HG03457 (cell line): ENCODE measurements around the gene CRTC3.
"Not testable (repeated sequence)": the region's sequence is repeated elsewhere in the genome, so short reads cannot be mapped to it uniquely, and the experiment has no call there.

Source experiments
- ATAC-seq: cut with Tn5 transposase; IDR thresholded peaks from one replicate; pipeline ENCODE4 v1.9.1; 2021; ENCODE audit warnings: moderate number of reproducible peaks; ENCODE audit not compliant: unreplicated experiment

CRTC3 gene

DNA sequence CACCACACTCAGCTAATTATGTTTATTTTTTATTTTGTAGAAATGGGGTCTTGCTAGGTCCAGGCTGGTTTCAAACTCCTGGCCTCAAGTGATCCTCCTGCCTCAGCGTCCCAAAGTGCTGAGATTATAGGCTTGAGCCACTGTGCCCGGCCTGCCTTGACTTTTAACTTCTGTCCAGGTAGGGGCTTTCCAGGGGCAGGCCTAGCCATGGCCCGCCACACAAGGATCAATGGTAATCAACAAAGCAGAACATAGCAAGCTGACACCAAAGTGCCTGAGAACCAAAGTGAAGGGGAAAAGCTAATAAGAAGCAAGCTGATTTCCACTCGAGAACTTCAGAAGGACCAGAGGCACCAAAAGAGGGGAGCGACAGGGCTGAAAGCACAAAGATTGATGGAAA is 9.4 kb upstream of the CRTC3 start:
- ATAC-seq = no peak

DNA sequence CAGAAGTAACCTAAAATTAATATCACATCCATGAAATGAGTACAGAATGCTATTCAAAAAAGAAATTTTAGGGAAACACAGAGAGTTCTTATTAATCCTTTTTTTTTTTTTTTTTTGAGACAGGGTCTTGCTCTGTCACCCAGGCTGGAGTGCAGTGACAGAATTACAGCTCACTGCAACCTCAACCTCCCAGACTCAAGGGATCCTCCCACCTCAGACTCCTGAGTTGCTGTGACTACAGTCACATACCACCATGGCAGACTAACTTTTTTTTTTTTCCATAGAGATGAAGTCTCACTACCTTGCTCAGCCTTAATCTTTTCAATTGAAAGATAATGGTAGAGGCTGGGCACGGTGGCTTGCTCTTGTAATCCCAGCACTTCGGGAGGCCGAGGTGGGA is 6.3 kb upstream of the CRTC3 start:
- ATAC-seq = no peak

DNA sequence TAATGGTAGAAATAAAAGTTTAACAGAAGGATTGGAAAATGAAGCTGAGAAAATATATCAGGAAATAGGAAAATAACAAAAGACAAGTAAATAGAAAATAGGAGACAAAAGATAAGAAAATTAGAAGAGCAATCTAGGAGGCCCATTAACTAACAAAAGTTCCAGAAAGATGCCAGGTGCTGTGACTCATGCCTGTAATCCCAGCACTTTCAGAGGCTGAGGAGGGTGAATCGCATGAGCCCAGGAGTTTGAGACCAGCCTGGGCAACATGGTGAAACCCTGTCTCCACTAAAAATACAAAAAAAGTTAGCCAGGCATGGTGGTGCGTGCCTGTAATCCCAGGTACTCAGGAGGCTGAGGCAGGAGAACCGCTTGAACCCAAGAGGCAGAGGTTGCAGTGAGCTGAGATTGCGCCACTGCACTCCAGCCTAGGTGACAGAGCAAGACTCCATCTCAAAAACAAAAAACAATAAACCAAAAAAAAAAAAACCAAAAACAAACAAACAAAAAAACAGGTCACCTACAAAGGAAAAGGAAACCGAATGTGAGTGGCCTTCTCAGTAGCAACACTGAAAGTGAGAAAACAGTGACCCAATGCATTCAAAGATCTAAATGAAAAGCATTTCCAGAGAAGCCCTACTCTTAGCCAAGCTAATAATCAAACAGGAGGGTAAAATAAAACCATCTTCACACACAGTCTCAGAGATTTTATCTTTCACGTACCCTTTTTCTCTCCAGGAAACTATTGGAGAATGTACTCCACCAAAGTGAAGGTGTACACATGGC is 5.5 kb upstream of the CRTC3 start:
- not testable (repeated sequence) for ATAC-seq

DNA sequence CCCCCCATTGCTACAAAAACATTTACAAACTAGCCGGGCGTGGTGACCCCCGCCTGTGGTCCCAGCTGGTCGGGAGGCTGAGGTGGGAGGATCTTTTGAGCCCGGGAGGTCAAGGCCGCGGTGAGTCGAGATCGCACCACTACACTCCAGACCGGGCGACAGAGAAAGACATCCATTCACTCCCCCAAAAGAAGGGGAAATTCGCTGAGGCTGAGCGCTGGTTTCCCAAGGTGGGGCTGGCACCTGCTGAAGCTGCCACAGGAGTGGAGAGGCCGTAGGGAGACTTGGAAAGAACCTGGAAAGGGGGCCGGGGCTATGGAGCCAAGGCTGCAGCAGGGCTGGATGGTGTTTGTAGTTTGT is 732 bp upstream of the CRTC3 start:
- no peak for ATAC-seq

DNA sequence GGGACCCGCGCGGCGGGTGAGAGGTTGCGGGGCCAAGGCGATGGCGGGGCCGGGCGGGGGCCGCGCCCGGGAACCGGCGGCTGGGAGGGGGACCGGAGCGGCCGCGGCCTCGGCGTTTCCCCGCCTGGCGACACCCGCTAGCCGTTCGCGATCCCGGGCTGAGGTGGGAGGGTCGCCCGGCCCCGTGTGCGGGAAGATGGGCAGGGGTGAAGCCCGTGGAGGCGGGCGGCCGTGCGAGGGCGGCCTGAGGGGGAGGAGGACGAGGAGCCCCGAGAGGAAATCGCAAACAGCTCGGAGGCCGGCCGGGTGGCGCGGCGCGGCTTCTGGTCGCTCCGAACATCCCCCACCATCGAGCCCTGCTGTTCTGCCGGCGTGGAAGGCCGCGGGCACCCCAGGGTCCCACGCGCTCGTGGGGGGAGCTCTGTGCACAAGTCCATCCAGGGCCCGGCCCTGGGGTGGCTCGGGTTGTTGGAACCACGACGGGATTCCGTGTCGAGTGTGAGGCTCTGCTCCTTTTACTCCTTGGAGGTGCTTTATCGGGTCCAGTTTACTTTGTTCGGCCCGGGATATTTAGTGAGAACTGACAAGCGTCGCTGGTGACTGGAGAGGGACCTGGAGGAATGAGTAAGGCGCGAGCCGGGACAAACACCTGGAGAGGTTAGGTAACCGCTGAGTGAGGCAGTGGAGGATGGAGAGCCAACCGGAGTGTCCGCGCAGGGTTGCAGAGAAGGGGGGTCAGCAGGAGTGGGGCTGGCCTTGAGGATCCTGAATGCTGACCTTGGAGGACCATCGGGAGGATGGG is 728 bp downstream of the CRTC3 start:
- ATAC-seq = peak; percentile 27

DNA sequence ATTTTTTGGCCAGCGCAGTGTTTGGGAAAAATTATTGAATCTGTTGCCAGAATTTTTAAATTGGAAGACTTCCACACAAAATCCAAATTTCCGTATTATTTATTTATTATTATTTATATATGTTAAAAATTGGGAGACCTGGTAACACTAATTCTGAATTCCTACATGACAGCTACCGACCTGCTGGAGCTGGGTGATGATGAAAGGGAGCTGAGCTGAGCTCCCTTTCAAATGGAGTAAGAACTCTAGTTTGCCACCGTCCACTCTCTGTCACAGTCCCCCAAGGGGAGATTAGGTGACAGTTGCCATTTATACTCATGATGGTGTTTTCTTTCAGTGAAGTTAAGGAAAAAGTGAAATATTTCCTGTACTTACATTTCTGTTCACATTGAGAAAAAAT is 1.4 kb downstream of the CRTC3 start:
- no peak for ATAC-seq

DNA sequence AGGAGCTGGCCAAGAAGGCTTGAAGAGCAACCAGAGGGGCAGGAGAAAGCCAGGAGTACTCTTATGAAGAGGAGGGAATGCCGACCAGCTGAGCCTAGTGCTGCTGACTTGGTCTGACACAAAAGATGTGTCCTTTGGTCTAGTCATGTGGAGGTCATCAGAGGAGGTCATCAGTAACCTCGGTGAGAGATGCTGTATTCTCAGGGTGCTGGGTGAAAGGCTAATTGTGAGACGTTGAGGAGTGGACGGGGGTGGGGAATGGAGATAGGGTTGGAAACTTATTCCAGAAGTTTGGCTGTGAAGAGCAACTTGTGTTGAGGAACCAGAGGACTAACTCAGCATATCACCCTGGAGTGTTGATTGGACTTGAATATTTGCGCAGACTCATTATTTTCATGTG is 5.5 kb downstream of the CRTC3 start:
- ATAC-seq = no peak

DNA sequence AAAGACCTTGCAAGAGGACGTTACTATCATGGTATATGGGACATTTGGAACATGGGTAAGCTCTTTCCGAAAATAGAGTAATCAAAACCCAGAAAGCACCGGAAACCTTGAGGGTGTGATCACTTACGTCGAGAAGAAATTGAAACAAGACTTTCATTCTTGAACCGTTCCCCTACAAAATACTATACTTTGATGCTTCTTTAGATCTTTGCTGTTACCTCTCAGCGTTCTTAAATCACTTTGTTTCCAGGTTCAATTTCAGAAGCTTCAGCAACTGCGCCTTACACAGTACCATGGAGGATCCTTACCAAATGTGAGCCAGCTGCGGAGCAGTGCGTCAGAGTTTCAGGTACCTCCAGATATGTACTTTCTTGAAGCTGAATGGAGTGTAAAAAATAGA is 10.1 kb downstream of the CRTC3 start:
- no peak for ATAC-seq

DNA sequence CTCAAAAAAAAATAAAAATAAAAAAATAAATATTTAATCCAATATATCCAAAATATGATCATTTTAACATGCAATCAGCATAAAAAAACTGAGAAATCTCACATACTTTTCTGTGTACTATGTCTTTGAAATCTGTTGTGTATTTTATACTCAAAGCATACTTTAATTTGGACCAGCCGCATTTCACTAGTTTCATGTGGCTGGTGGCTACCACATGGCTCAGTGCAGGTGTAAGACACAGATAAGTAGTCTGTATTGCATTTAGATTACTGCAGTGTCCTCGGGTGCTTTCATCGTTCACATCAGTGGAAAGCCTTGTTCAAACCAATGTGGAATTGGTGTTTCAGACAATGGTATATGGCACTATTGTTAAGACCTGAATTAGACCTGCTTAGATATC is 11.0 kb downstream of the CRTC3 start:
- no peak for ATAC-seq

DNA sequence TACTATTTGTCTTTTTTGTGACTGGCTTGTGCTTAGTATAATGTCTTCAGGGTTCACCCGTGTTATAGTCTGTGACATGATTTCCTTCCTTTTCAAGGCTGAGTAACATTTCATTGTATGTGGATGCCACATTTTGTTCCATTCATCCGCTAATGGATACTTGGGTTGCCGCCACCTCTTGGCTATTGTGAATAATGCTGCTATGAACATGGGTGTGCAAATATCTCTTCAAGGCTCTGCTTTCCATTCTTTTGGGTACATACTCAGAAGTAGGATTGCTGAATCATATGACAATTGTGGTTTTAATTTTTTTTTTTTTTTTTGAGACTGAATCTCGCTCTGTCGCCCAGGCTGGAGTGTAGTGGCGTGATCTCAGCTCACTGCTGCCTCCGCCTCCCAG is 15.4 kb downstream of the CRTC3 start:
- ATAC-seq = no peak

DNA sequence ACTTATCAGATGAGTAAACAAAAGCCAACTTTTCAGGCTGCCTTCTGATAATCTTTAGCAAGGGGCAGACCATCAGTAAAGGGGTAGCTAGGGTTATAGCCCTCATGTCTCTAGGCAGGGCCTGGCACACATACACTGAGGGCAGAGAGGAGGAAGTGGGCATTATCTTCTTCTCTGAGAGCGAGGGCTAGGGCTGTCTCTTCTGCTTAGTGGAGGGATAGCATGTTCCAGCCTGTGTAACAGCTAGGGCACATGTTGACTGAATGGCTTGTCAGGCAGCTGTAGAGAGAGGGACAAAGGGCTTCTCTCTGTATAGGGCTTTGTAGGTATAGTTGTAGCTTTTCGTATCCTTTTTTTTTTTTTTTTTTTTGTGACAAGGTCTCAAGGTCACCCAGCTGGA is 17.8 kb downstream of the CRTC3 start:
- no peak for ATAC-seq

DNA sequence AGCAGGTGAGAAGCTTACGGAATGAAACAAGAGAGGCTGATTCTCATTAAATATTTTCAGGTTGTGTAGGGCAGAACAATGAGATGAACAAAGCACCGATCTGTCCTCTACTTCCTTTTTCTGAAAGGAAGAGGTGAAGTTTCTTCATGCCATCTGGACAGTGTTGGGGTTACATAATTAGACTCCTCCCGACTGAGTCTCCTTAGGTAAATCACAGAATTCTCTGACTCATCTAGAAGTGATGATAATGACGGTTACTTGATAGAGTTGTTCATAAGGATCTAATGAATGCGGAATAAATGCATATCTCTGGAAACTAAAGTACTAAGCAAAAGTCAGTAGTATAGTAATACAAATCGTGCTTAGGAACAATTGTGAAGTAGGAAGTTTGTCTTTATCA is 21.2 kb downstream of the CRTC3 start:
- ATAC-seq = no peak

DNA sequence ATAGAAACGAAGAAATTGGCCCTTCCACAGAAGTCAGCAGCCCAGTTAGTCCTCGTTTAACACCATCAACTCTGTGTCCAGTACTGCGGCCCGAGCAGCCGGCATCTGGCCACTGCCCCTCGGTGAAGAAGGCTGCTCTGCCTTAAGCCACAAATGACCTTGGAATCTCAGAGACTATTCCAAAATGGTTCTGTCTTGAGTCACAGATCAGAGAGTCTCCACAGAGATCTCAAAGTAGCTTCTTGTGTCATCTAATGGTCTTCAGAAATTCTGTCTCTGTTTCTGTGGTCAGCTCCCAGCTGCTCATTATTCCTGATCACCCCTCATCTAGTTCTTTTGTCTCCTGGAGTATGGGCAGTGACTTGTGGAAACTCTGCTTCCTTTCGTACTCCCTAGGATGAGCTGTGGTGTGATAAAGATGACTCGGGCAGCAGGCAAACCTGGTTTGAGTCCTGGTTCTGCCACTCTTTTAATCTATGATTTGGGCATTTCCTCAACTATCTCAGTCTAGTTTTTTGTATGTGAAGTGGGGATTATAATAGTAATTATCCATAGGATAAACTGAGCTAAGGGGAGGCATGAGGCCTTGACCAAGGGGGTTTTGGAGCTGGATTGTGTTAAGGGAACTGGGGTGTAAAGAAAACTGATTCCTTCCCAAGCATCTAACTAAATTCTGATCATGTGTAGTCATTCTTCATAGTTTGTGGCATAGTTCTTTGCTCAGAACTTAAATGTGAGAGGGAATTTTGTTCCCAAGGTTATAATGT is 22.6 kb downstream of the CRTC3 start:
- no peak for ATAC-seq

DNA sequence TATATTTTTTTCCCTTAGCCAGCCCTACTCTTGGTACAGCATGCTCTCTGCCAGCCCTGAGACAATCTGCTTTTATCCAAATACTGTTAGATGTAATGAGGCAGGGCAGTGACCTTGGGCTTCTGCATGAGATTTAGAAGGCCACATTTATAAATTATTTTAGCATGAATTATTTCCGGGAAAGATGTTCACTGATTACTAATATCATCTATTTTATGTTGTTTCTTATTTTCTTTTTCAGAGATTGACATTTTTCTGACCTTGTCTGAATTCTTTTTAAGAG is 23.1 kb downstream of the CRTC3 start:
- no peak for ATAC-seq

DNA sequence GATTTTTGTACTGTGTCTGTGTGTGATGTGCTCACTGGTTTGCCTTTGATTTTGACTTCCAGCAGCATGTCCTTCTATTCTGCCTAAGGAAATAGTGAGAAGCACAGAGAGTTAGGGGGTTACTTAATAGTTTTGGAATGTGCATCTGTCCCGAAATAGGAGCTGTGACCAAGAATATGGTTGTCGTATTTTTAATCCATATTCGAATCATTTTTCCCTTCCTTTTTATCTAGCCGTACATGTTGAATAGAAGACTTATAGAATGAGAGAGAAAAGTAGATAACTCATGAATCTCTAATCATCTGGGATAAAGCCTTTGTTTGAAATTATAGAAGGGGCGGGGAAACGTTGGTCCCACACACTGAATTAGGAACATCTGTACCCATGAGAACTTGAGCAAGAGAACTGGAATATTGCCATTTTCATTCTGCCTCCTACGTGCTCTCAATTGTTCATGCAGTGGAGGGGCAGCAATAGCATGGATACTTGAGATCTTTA is 23.6 kb downstream of the CRTC3 start:
- ATAC-seq = no peak

DNA sequence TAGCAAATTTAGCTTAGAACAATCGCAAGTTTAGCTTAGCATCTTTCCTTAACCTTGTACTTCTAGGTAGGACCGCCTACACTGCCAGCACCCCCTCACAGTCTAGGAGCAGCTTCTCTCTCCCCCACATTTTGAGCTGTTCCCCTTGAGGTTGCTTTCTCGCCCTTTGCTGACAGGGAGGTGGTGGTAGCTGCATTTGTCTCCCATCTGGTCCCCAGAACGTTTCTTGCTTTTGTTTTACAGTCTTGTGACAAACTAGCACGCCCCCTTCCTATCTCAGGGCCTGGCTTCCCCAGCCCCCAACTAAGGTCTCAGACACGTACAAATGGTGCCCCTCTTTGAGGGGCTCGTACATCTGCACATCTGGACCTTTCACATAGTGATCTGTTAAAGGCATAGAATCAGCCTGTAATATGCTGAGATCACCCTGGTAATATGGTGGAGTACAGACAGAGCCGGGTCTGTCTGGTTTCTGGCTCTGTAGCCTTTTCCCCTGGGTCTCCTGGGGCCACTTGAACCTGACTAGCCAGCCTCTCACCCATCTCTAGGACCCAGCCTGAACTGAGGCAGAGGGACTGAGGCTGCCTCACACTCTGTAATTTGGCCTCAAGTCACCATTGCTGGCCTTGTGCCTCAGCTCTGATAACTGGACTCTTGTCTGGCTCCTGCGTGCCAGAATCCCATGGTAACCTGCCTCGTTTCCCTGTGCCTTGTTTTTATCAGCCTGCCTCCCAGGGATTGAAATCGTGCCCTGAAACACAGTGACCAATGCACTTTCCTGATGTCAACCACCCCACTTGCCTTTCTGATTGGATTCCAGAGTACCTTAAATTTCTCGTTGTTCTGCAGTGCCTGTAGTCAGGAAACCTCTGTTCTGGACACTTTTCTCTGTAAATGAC is 27.7 kb downstream of the CRTC3 start:
- no peak for ATAC-seq

DNA sequence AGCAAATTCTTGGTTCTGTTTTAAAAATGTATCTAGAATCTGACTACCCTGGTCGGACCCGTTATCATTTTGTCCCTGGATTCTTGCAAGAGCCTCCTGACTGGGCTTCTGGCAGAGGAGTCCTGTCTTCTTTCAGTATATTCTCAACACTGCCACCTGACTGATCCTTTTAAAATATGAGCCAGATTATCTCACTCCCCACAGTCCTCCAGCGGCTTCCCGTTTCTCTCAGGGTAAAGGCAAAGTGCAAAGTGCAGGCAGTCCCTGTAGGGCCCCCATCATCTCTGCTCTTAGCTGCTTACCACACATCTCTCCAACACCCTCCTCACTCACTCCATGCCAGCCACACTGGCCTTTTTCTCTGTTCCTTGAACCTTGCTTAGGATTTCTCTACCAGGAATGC is 28.4 kb downstream of the CRTC3 start:
- no peak for ATAC-seq

DNA sequence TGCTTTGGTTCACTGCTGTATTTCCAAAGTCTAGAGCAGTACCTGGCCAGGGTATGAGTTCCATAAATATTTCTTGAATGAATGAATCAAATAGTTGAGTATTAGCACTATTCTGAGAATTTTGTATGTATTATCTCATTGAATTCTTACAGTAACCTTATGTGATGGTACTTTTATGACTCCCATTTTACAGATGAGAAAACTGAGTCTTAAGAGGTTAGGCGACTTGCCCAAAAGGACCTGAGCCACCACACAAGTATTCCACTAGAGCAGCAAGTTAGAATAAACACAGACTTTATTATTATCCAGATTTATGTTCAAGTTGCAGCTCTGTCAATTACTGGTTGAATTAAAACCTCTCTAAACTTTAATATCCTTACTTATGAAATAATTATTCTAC is 29.4 kb downstream of the CRTC3 start:
- ATAC-seq = no peak

DNA sequence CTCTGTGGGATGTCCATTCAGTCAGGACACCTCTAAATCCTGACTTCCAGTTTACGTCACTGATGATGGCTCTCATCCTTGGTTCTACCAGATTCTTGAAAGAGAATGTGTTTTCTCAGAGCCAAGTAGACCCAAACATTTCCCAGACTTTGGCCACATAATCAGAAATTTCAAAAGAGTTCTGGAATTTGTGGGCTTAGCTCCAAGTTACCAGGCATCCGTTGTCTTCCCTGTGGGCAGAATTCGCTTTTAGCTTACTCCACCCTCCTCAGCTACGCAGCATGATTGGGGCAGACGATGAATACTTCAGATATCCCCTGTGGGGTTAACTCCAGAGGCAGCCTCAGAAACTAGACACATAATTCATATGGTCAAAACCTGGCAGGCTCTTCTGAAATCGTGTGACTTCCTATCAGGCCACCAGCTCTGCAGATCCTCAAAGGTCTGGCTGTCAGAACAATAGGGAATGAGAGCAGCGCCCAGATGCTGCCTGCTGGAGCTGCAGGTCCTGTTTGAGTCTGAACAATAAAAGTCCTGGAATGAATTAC is 30.6 kb downstream of the CRTC3 start:
- ATAC-seq = no peak
